Endodermal cell (in vitro differentiated cells): ENCODE results near the gene ATP8B4. TPM values are rescaled to one million over a fixed set of nuclear protein-coding genes. Genes with fewer than 3 reads are reported as not detected.

Source experiments
- DNase-seq: peaks from one replicate; pipeline ENCODE4 v3.0.0-alpha.2; 2017
- H3K27ac ChIP-seq: 2 replicates; pipeline ENCODE4 v1.5.1; 2013; ENCODE audit warnings: mild to moderate bottlenecking, low read depth, low read length, moderate library complexity
- H3K27me3 ChIP-seq: 2 replicates; pipeline ENCODE4 v1.6.1; 2013; ENCODE audit warnings: mild to moderate bottlenecking, low read length, moderate library complexity; ENCODE audit not compliant: insufficient read depth, control insufficient read depth, poor library complexity, severe bottlenecking
- H3K36me3 ChIP-seq: 2 replicates; pipeline ENCODE4 v1.7.0; 2013; ENCODE audit warnings: mild to moderate bottlenecking, low read length, moderate library complexity; ENCODE audit not compliant: control insufficient read depth, insufficient read depth
- H3K4me1 ChIP-seq: one replicate; pipeline ENCODE4 v1.7.0; 2013; ENCODE audit warnings: low read length; ENCODE audit not compliant: control insufficient read depth, insufficient read depth
- H3K4me3 ChIP-seq: 2 replicates; pipeline ENCODE4 v1.5.1; 2013; ENCODE audit warnings: mild to moderate bottlenecking, low read length, moderate library complexity
- H3K9ac ChIP-seq: 2 replicates; pipeline ENCODE4 v1.6.1; 2013; ENCODE audit warnings: mild to moderate bottlenecking, low read length, moderate library complexity; ENCODE audit not compliant: poor library complexity, severe bottlenecking; ENCODE audit errors: extremely low read depth
- H3K9me3 ChIP-seq: 2 replicates; pipeline ENCODE4 v1.6.1; 2013; ENCODE audit warnings: mild to moderate bottlenecking, low read length, moderate library complexity; ENCODE audit not compliant: control insufficient read depth
- H3K27ac Mint-ChIP-seq: 2 replicates; pipeline ENCODE4 v1.8.0; 2020; ENCODE audit warnings: mixed read lengths
- H3K27me3 Mint-ChIP-seq: 2 replicates; pipeline ENCODE4 v1.8.0; 2021; ENCODE audit warnings: mild to moderate bottlenecking, mixed read lengths; ENCODE audit not compliant: insufficient read depth
- H3K36me3 Mint-ChIP-seq: 2 replicates; pipeline ENCODE4 v1.8.0; 2020; ENCODE audit warnings: low read depth, mixed read lengths
- H3K4me1 Mint-ChIP-seq: 2 replicates; pipeline ENCODE4 v1.8.0; 2020; ENCODE audit warnings: mixed read lengths
- H3K4me3 Mint-ChIP-seq: 2 replicates; pipeline ENCODE4 v1.8.0; 2020; ENCODE audit warnings: mild to moderate bottlenecking, moderate library complexity, mixed read lengths
- H3K9me3 Mint-ChIP-seq: 2 replicates; pipeline ENCODE4 v1.8.0; 2020; ENCODE audit warnings: mild to moderate bottlenecking, mixed read lengths
- WGBS, 2 experiments: methylation state at CpG; one replicate each; pipeline versions ENCODE4 v1.1.5 to v1.1.7; 2013; ENCODE audit warnings: missing lambda C conversion rate in 2 of 2, mixed read lengths in 1 of 2; ENCODE audit not compliant: insufficient coverage in 1 of 2, insufficient read length in 1 of 2; 5-methylcytosine and 5-hydroxymethylcytosine counted together
- total RNA-seq, 2 donors: library from RNA; stranded (reverse); fragmentation: NEBNext Ultra II Directional in 1 of 2; extraction: Animal tissue kit (Norgen Biotek cat#: 25700) in 1 of 2; gene quantifications; 2 replicates in 1 of 2; 3 replicates in 1 of 2; pipeline ENCODE4 v1.2.1, GENCODE V29; 2021
- TF ChIP-seq, protein P1 (sequence below): fragments of 200-600 bp; sonication (generic); conservative IDR thresholded peaks from 2 replicates; pipeline ENCODE4 v1.5.0; 2021; ENCODE audit warnings: antibody characterized with exemption, mild to moderate bottlenecking

The ATP8B4 gene
- total RNA-seq, 2 donors from 2014 or later = 0.64 to 0.95 TPM

DNA sequence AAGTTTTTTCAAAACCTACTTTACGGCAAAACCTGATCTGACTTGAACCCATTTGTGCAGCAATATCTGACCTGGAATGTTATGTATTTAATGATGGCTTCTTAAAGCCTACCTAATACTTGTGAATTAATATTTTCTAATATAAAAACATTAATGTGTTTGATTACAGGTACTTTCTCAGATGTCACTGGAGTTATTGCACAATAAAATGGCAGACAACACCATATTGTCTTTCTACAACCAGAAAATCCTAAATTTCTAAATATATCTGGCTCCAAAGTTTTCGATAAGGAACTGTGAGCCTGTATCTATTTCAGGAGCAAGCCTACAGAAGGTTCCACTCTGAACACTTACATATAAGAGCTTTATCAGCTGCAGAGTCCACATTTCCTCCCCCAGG is 184.5 kb downstream of the ATP8B4 start:
- H3K4me3 Mint-ChIP-seq = no peak overlapping the region
- DNase-seq = no peak
- no peaks in the 10 kb centered on the region for H3K9me3 Mint-ChIP-seq
- no peaks in the 10 kb centered on the region for H3K36me3 Mint-ChIP-seq
- no peak overlapping the region for H3K27ac Mint-ChIP-seq
- 98% methylated on average over 2 of the region's 2 CpGs; no CpG with 5 or more reads in 1 of the 2 experiments for WGBS, 2 experiments
- no peak overlapping the region for H3K27ac ChIP-seq
- H3K4me1 ChIP-seq = no peaks in the 10 kb centered on the region
- H3K27me3 Mint-ChIP-seq = no peaks in the 10 kb centered on the region
- H3K4me1 Mint-ChIP-seq = no peaks in the 10 kb centered on the region
- no peak overlapping the region for H3K9ac ChIP-seq
- H3K27me3 ChIP-seq = no peaks in the 10 kb centered on the region
- no peaks in the 10 kb centered on the region for H3K9me3 ChIP-seq
- TF ChIP-seq, protein P1, sequence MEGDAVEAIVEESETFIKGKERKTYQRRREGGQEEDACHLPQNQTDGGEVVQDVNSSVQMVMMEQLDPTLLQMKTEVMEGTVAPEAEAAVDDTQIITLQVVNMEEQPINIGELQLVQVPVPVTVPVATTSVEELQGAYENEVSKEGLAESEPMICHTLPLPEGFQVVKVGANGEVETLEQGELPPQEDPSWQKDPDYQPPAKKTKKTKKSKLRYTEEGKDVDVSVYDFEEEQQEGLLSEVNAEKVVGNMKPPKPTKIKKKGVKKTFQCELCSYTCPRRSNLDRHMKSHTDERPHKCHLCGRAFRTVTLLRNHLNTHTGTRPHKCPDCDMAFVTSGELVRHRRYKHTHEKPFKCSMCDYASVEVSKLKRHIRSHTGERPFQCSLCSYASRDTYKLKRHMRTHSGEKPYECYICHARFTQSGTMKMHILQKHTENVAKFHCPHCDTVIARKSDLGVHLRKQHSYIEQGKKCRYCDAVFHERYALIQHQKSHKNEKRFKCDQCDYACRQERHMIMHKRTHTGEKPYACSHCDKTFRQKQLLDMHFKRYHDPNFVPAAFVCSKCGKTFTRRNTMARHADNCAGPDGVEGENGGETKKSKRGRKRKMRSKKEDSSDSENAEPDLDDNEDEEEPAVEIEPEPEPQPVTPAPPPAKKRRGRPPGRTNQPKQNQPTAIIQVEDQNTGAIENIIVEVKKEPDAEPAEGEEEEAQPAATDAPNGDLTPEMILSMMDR = no peak
- H3K4me3 ChIP-seq = no peak overlapping the region
- no peaks in the 10 kb centered on the region for H3K36me3 ChIP-seq

DNA sequence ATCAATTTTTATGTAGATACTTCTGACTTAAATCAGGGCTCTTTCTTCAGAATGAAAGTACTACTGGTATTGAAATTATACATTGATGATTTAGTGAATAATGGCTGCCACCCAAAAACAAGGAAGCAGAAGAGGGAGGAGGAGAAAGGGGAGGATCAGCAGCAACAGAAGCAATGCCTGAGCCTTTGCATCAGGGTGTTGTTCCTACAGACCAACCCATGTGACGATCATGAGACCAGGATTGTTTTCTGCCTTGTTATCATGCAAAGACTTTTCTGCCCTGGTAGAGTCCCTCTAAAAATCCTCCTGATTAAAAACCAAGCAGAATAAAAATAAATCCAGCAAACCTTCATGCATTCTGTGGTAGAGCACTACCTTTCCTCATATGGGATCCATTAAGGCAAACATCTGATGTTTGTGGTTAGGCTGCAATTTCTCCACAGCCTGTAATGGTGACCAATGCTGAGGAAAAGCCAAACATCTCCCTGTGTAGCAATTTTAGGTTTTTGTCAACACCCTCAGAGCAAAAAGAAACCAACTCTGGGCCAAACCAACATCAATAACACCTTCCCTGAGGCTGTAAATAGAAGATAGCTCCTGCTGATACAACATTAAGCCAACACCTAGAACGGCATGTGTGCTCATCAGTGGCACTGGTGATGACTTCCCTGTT is 191.7 kb downstream of the ATP8B4 start:
- Histone ChIP-seq H3K27me3 (no peaks in the 10 kb centered on the region), H3K9me3 (no peaks in the 10 kb centered on the region), H3K27ac (no peak overlapping the region), H3K4me1 (no peaks in the 10 kb centered on the region), H3K9ac (no peak overlapping the region), H3K36me3 (no peaks in the 10 kb centered on the region), H3K4me3 (no peak overlapping the region)
- Mint-ChIP-seq H3K4me3 (no peak overlapping the region), H3K36me3 (no peaks in the 10 kb centered on the region), H3K4me1 (no peaks in the 10 kb centered on the region), H3K27me3 (no peaks in the 10 kb centered on the region), H3K27ac (no peak overlapping the region), H3K9me3 (no peaks in the 10 kb centered on the region)
- DNase-seq = no peak
- 89 to 92% methylated on average over 2 of the region's 2 CpGs for WGBS, 2 experiments
- TF ChIP-seq, protein P1 = no peak

DNA sequence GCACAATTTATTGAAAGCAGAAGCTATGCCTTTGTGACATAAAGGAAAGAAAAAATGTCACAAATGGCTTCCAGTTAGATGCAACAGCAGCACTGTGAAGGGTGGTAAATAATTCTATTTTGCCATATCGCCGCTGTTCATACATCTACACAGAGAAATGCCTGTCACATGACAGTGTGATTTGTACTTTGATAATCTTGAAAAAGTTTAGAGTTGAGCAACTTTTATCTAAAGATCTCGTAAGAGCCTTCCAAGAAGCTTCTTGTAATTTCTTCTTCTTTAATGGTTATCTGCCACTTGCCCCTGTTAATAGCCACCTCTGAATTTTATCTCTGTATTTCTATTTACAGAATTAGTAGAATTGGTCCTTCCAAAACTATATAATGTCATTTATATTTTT is 192.3 kb downstream of the ATP8B4 start:
- H3K9ac ChIP-seq = no peak overlapping the region
- Mint-ChIP-seq H3K36me3 (no peaks in the 10 kb centered on the region), H3K4me1 (no peaks in the 10 kb centered on the region), H3K4me3 (no peak overlapping the region), H3K27ac (no peak overlapping the region), H3K9me3 (no peaks in the 10 kb centered on the region), H3K27me3 (no peaks in the 10 kb centered on the region)
- 82% methylated on average over 3 of the region's 3 CpGs; no CpG with 5 or more reads in 1 of the 2 experiments for whole genome bisulfite sequencing, 2 experiments
- H3K27me3 ChIP-seq = no peaks in the 10 kb centered on the region
- H3K4me3 ChIP-seq = no peak overlapping the region
- no peaks in the 10 kb centered on the region for H3K36me3 ChIP-seq
- no peaks in the 10 kb centered on the region for H3K4me1 ChIP-seq
- TF ChIP-seq, protein P1 = no peak
- no peak for DNase-seq
- H3K27ac ChIP-seq = no peak overlapping the region
- H3K9me3 ChIP-seq = no peaks in the 10 kb centered on the region
